ENCODE data around the gene SLC35A1.

DNA sequence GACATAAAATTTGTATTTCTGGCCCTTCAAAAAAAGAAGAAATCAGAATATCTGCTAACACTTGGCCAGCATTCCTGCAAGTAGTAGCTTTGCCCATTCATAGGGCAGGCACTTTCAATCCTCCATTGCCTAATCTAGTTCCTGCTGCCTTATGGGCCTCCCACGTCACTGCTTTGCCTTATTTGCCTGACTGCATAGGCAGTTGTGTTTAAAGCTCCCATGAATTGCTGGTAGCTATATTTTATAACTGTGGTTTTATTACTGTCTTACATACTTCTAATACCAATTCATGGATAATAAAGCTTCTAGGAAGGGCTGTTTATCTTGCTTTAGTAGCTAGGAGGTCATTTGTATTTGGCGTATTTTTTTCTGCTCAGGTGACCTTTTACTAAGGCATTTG lies 7.7 kb upstream of the SLC35A1 start:
- TF ChIP-seq TAF1 (IDR thresholded peaks at IDR 0.05; ENCODE audit: borderline replicate concordance, low read depth, low read length) (no peak), POLR2A (IDR thresholded peaks at IDR 0.05; ENCODE audit: low read depth, low read length) (no peak)

Measured in GM12892 (cell line).